ENCODE measurements around the gene CD3E.
"Not testable (repeated sequence)": the region's sequence is repeated elsewhere in the genome, so short reads cannot be mapped to it uniquely, and the experiment has no call there.

CD3E gene

GRCh38 chr11:118305726-118306125 is 1.2 kb downstream of the CD3E start:
- Histone ChIP-seq H3K79me1 (ENCODE audit: low read length) (no peaks in the 10 kb centered on the region), H4K8ac (ENCODE audit: low read depth, low read length) (no peak overlapping the region), H3K27me3 (ENCODE audit: insufficient read depth, low read length) (no peaks in the 10 kb centered on the region), H4K12ac (ENCODE audit: low read depth, low read length) (no peak overlapping the region), H3K9me3 (ENCODE audit: insufficient read depth, low read depth, low read length) (no peaks in the 10 kb centered on the region), H3K4ac (ENCODE audit: low read depth, low read length) (no peak overlapping the region), H3K27ac (ENCODE audit: low read depth, low read length) (no peak overlapping the region), H2BK5ac (ENCODE audit: low read depth, low read length, poor library complexity) (no peak overlapping the region), H3K18ac (ENCODE audit: low read length) (no peak overlapping the region), H3K4me2 (ENCODE audit: low read length) (no peak overlapping the region), H2BK12ac (ENCODE audit: low read length) (no peak overlapping the region), H3K4me1 (ENCODE audit: control insufficient read depth in 1 of 2, insufficient read depth in 2 of 2, low read length in 2 of 2) (no peaks in the 10 kb centered on the region), H3K23ac (ENCODE audit: low read length) (no peak overlapping the region), H2BK120ac (ENCODE audit: insufficient read depth, low read length, poor library complexity) (no peak overlapping the region), H3K36me3 (ENCODE audit: control insufficient read depth in 1 of 2, insufficient read depth in 2 of 2, low read length in 2 of 2) (no peaks in the 10 kb centered on the region), H3K9ac (ENCODE audit: low read length) (no peak overlapping the region), H4K91ac (ENCODE audit: low read depth, low read length) (no peak overlapping the region), H3K4me3 (ENCODE audit: low read depth, low read length) (no peak overlapping the region), H2AK5ac (ENCODE audit: low read length) (no peak overlapping the region), H3K79me2 (ENCODE audit: control insufficient read depth, insufficient read depth, low read length, poor library complexity) (no peaks in the 10 kb centered on the region), H3K14ac (ENCODE audit: low read length) (no peak overlapping the region), H2AFZ (ENCODE audit: insufficient read depth, low read length, poor library complexity) (no peak overlapping the region)
- WGBS (ENCODE audit: extremely low coverage, insufficient coverage, insufficient read length): no CpG with 5 or more reads among the region's 8 CpGs
- DNase-seq: no peak

- H3K4me1 ChIP-seq (ENCODE audit: control insufficient read depth in 1 of 2, insufficient read depth in 2 of 2, low read length in 2 of 2): no peaks in the 10 kb centered on the region
- no peak overlapping the region for H2BK12ac ChIP-seq (ENCODE audit: low read length)
- no peak overlapping the region for H2BK120ac ChIP-seq (ENCODE audit: insufficient read depth, low read length, poor library complexity)
- no peaks in the 10 kb centered on the region for H3K36me3 ChIP-seq (ENCODE audit: control insufficient read depth in 1 of 2, insufficient read depth in 2 of 2, low read length in 2 of 2)
- H2BK5ac ChIP-seq (ENCODE audit: low read depth, low read length, poor library complexity): no peak overlapping the region
- no peak overlapping the region for H3K9ac ChIP-seq (ENCODE audit: low read length)
- H2AFZ ChIP-seq (ENCODE audit: insufficient read depth, low read length, poor library complexity): no peak overlapping the region
- no peak overlapping the region for H2AK5ac ChIP-seq (ENCODE audit: low read length)
- no peaks in the 10 kb centered on the region for H3K27me3 ChIP-seq (ENCODE audit: insufficient read depth, low read length)
- no peak overlapping the region for H3K27ac ChIP-seq (ENCODE audit: low read depth, low read length)
- H3K23ac ChIP-seq (ENCODE audit: low read length): no peak overlapping the region
- H3K9me3 ChIP-seq (ENCODE audit: insufficient read depth, low read depth, low read length): no peaks in the 10 kb centered on the region
- H3K14ac ChIP-seq (ENCODE audit: low read length): no peak overlapping the region
- H4K8ac ChIP-seq (ENCODE audit: low read depth, low read length): no peak overlapping the region
- WGBS (ENCODE audit: extremely low coverage, insufficient coverage, insufficient read length): no CpG with 5 or more reads among the region's 2 CpGs
- no peak overlapping the region for H4K12ac ChIP-seq (ENCODE audit: low read depth, low read length)
- no peaks in the 10 kb centered on the region for H3K79me1 ChIP-seq (ENCODE audit: low read length)
- no peak overlapping the region for H4K91ac ChIP-seq (ENCODE audit: low read depth, low read length)
- no peaks in the 10 kb centered on the region for H3K79me2 ChIP-seq (ENCODE audit: control insufficient read depth, insufficient read depth, low read length, poor library complexity)
- no peak overlapping the region for H3K4ac ChIP-seq (ENCODE audit: low read depth, low read length)
- no peak for DNase-seq
- H3K18ac ChIP-seq (ENCODE audit: low read length): no peak overlapping the region
- H3K4me2 ChIP-seq (ENCODE audit: low read length): no peak overlapping the region
- H3K4me3 ChIP-seq (ENCODE audit: low read depth, low read length): no peak overlapping the region
Measured at GRCh38 chr11:118306556-118306955, 2.0 kb downstream of the CD3E start.

DNA sequence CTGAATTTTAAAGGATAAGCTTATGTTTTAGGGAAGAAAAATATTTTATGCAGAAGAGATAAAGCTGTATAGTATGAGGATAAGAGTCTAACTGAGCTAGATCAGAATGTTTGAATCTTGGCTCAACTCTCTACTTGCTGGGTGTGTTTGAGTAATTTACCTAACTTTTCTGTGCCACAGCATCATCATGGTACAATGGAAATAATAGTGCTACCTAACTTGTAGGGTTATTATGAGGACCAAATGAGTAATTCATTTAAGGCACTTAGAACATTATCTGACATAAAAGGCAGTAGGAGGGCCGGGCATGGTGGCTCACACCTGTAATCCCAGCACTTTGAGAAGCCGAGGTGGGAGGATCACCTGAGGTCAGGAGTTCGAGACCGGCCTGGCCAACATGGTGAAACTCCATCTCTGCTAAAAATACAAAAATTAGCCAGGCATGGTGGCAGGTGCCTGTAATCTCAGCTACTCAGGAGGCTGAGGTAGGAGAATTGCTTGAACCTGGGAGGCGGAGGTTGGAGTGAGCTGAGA is 4.5 kb downstream of the CD3E start:
- H3K9me3 ChIP-seq (ENCODE audit: insufficient read depth, low read depth, low read length); H3K27me3 ChIP-seq (ENCODE audit: insufficient read depth, low read length); H3K23ac ChIP-seq (ENCODE audit: low read length); H3K4me2 ChIP-seq (ENCODE audit: low read length); H2BK12ac ChIP-seq (ENCODE audit: low read length); H3K18ac ChIP-seq (ENCODE audit: low read length); H2BK120ac ChIP-seq (ENCODE audit: insufficient read depth, low read length, poor library complexity); H3K4me3 ChIP-seq (ENCODE audit: low read depth, low read length); DNase-seq; H3K4me1 ChIP-seq (ENCODE audit: control insufficient read depth in 1 of 2, insufficient read depth in 2 of 2, low read length in 2 of 2); H3K79me2 ChIP-seq (ENCODE audit: control insufficient read depth, insufficient read depth, low read length, poor library complexity); H3K14ac ChIP-seq (ENCODE audit: low read length); H3K36me3 ChIP-seq (ENCODE audit: control insufficient read depth in 1 of 2, insufficient read depth in 2 of 2, low read length in 2 of 2); H2AFZ ChIP-seq (ENCODE audit: insufficient read depth, low read length, poor library complexity); H3K79me1 ChIP-seq (ENCODE audit: low read length); H2AK5ac ChIP-seq (ENCODE audit: low read length); H3K9ac ChIP-seq (ENCODE audit: low read length); H3K4ac ChIP-seq (ENCODE audit: low read depth, low read length); H4K12ac ChIP-seq (ENCODE audit: low read depth, low read length); H4K91ac ChIP-seq (ENCODE audit: low read depth, low read length); H2BK5ac ChIP-seq (ENCODE audit: low read depth, low read length, poor library complexity); H3K27ac ChIP-seq (ENCODE audit: low read depth, low read length); H4K8ac ChIP-seq (ENCODE audit: low read depth, low read length): not testable (repeated sequence)
- no CpG with 5 or more reads among the region's 5 CpGs for WGBS (ENCODE audit: extremely low coverage, insufficient coverage, insufficient read length)

- Histone ChIP-seq H3K27me3 (ENCODE audit: insufficient read depth, low read length) (no peaks in the 10 kb centered on the region), H3K79me1 (ENCODE audit: low read length) (no peaks in the 10 kb centered on the region), H3K9ac (ENCODE audit: low read length) (no peak overlapping the region), H3K14ac (ENCODE audit: low read length) (no peak overlapping the region), H3K23ac (ENCODE audit: low read length) (no peak overlapping the region), H4K8ac (ENCODE audit: low read depth, low read length) (no peak overlapping the region), H3K4ac (ENCODE audit: low read depth, low read length) (no peak overlapping the region), H2BK12ac (ENCODE audit: low read length) (no peak overlapping the region), H3K4me1 (ENCODE audit: control insufficient read depth in 1 of 2, insufficient read depth in 2 of 2, low read length in 2 of 2) (peaks cover 0 to 2% of the 10 kb centered on the region in 2 experiments), H4K12ac (ENCODE audit: low read depth, low read length) (no peak overlapping the region), H2AK5ac (ENCODE audit: low read length) (no peak overlapping the region), H3K79me2 (ENCODE audit: control insufficient read depth, insufficient read depth, low read length, poor library complexity) (no peaks in the 10 kb centered on the region), H3K4me3 (ENCODE audit: low read depth, low read length) (no peak overlapping the region), H3K9me3 (ENCODE audit: insufficient read depth, low read depth, low read length) (peaks cover 4% of the 10 kb centered on the region), H2BK5ac (ENCODE audit: low read depth, low read length, poor library complexity) (no peak overlapping the region), H4K91ac (ENCODE audit: low read depth, low read length) (no peak overlapping the region), H3K36me3 (ENCODE audit: control insufficient read depth in 1 of 2, insufficient read depth in 2 of 2, low read length in 2 of 2) (no peaks in the 10 kb centered on the region), H2BK120ac (ENCODE audit: insufficient read depth, low read length, poor library complexity) (no peak overlapping the region), H2AFZ (ENCODE audit: insufficient read depth, low read length, poor library complexity) (no peak overlapping the region), H3K27ac (ENCODE audit: low read depth, low read length) (no peak overlapping the region), H3K4me2 (ENCODE audit: low read length) (no peak overlapping the region), H3K18ac (ENCODE audit: low read length) (no peak overlapping the region)
- no CpG with 5 or more reads among the region's 3 CpGs for WGBS (ENCODE audit: extremely low coverage, insufficient coverage, insufficient read length)
- DNase-seq: no peak
Measured at GRCh38 chr11:118310271-118310670, 5.7 kb downstream of the CD3E start.
